Measurements from ENCODE around the gene WDFY4.

Gene WDFY4

GRCh38 chr10:48818861-48819520, 134.3 kb downstream of the WDFY4 start:
- DNase-seq = no peak

- DNase-seq = no peak
Observed at GRCh38 chr10:48819783-48820182, 135.1 kb downstream of the WDFY4 start.

GRCh38 chr10:48820231-48820630, 135.6 kb downstream of the WDFY4 start:
- no peak for DNase-seq

GRCh38 chr10:48820699-48821098, 136.0 kb downstream of the WDFY4 start:
- DNase-seq = no peak

- no peak for DNase-seq
Observed at GRCh38 chr10:48821111-48821510, 136.4 kb downstream of the WDFY4 start.

- DNase-seq = no peak
Observed at GRCh38 chr10:48821692-48822091, 137.0 kb downstream of the WDFY4 start.

GRCh38 chr10:48833674-48834073, 149.0 kb downstream of the WDFY4 start:
- DNase-seq = no peak

- DNase-seq = no peak
Observed at GRCh38 chr10:48834189-48834965, 149.7 kb downstream of the WDFY4 start.

GRCh38 chr10:48835781-48836180, 151.1 kb downstream of the WDFY4 start:
- DNase-seq = no peak

GRCh38 chr10:48836605-48837004, 151.9 kb downstream of the WDFY4 start:
- no peak for DNase-seq

GRCh38 chr10:48838834-48839233, 154.2 kb downstream of the WDFY4 start:
- no peak for DNase-seq

GRCh38 chr10:48839809-48840679, 155.4 kb downstream of the WDFY4 start:
- no peak for DNase-seq

- no peak for DNase-seq
Observed at GRCh38 chr10:48842231-48842630, 157.6 kb downstream of the WDFY4 start.

GRCh38 chr10:48843198-48843597, 158.5 kb downstream of the WDFY4 start:
- no peak for DNase-seq

- DNase-seq = no peak
Observed at GRCh38 chr10:48844616-48845015, 159.9 kb downstream of the WDFY4 start.

- DNase-seq = no peak
Observed at GRCh38 chr10:48845512-48845911, 160.8 kb downstream of the WDFY4 start.

- no peak for DNase-seq
Observed at GRCh38 chr10:48847691-48848090, 163.0 kb downstream of the WDFY4 start.

- no peak for DNase-seq
Observed at GRCh38 chr10:48856855-48857254, 172.2 kb downstream of the WDFY4 start.

- no peak for DNase-seq
Observed at GRCh38 chr10:48872234-48872633, 187.6 kb downstream of the WDFY4 start.

GRCh38 chr10:48878091-48878490, 193.4 kb downstream of the WDFY4 start:
- no peak for DNase-seq

GRCh38 chr10:48879451-48879850, 194.8 kb downstream of the WDFY4 start:
- DNase-seq = no peak

GRCh38 chr10:48880016-48880705, 195.5 kb downstream of the WDFY4 start:
- no peak for DNase-seq

- no peak for DNase-seq
Observed at GRCh38 chr10:48881937-48882336, 197.3 kb downstream of the WDFY4 start.
